Adrenal gland (tissue), 12 donors: ENCODE measurements around the gene S100A13. TPM values are rescaled to one million over a fixed set of nuclear protein-coding genes. Genes with fewer than 3 reads are reported as not detected.
A peak's percentile ranks its signal among the peaks of the same experiment; 100 is the strongest.

Experiments used
- DNase-seq, 7 donors: peaks; one replicate each; pipeline ENCODE4 v3.0.0-alpha.2; 2019 to 2020
- H3K27ac ChIP-seq, 5 donors: fragments of 200-600 bp; sonication (generic) in 4 of 5; 1 replicate in 3 of 5; 2 replicates in 2 of 5; pipeline versions ENCODE4 v1.5.1 to v1.8.0; 2016 to 2020; ENCODE audit warnings: mild to moderate bottlenecking in 1 of 5
- H3K27me3 ChIP-seq: fragments of 200-600 bp; 2 replicates; pipeline ENCODE4 v1.8.0; 2021
- H3K36me3 ChIP-seq, 2 donors: fragments of 200-600 bp; replicated peaks in 1 of 2; 1 replicate in 1 of 2; 2 replicates in 1 of 2; pipeline versions ENCODE4 v1.5.1 to v1.8.0; 2018 to 2022
- H3K4me1 ChIP-seq, 2 donors: fragments of 200-600 bp; replicated peaks in 1 of 2; 1 replicate in 1 of 2; 2 replicates in 1 of 2; pipeline versions ENCODE4 v1.5.1 to v1.8.0; 2018 to 2021
- H3K4me3 ChIP-seq, 4 donors: fragments of 200-600 bp; sonication (generic) in 3 of 4; one replicate each; pipeline ENCODE4 v1.5.1; 2016 to 2018
- H3K9me3 ChIP-seq, 3 donors: fragments of 200-600 bp; sonication (generic) in 1 of 3; replicated peaks in 1 of 3; 1 replicate in 2 of 3; 2 replicates in 1 of 3; pipeline versions ENCODE4 v1.5.1 to v1.8.0; 2016 to 2021
- CTCF ChIP-seq, 6 experiments: fragments of 450-650 bp in 4 of 6; fragments of 200-600 bp in 2 of 6; sonication (generic) in 1 of 6; IDR thresholded peaks; 1 replicate in 5 of 6; 2 replicates in 1 of 6; pipeline versions ENCODE4 v1.5.1 to v1.8.0; 2016 to 2021; ENCODE audit warnings: antibody characterized with exemption in 6 of 6, mild to moderate bottlenecking in 2 of 6, moderate library complexity in 1 of 6
- POLR2A ChIP-seq, 2 donors: fragments of 450-650 bp; IDR thresholded peaks; one replicate each; pipeline ENCODE4 v1.6.1; 2017; ENCODE audit warnings: antibody characterized with exemption in 2 of 2, mild to moderate bottlenecking in 2 of 2, moderate library complexity in 1 of 2
- WGBS, 4 donors: extraction: QIAGEN DNeasy Blood & Tissue Kit in 2 of 4; methylation state at CpG; one replicate each; pipeline versions ENCODE4 v1.1.5 to v1.1.7; 2013 to 2017; 5-methylcytosine and 5-hydroxymethylcytosine counted together
- intact Hi-C, 2 donors: fragments of 100-400 bp; cut with DNase I; formaldehyde crosslinking; loops; one replicate each; pipeline versions ENCODE4 v1.14.1 to v1.15.0; 2022 to 2023
- polyA plus RNA-seq, 3 donors: library from polyadenylated mRNA; stranded (reverse); fragments of 200-250 nt in 2 of 3; fragments of 350-450 nt in 1 of 3; fragmentation: Illumina TruSeq in 1 of 3; extraction: RNeasy Lipid Tissue Mini Kit (QIAGEN cat#74804) in 1 of 3; gene quantifications; one replicate each; pipeline ENCODE4 v1.2.3, GENCODE V29; 2013 to 2014
- total RNA-seq, 9 donors: library from RNA; depleted of rRNA in 4 of 9; stranded (reverse); fragments of >200 nt in 4 of 9; fragments of 120-200 nt in 1 of 9; fragmentation: NEBNext Ultra II Directional in 1 of 9; extraction: Animal tissue kit (Norgen Biotek cat#: 25700) in 1 of 9; gene quantifications; one replicate each; pipeline versions ENCODE4 v1.1.0 to v1.2.4, GENCODE V29; 2013 to 2023
- donor health status: healthy with polysubstance abuse.
- donor health status: Bipolar disorder and iron deficiency.
- donor health status: DM: yes; HTN: yes; CAD: no.
- donor health status: DM: no; HTN: no; CAD: no.
- donor health status: DM: no; HTN: no; CAD: no.
- donor health status: DM: yes; HTN: yes; CAD: no.

S100A13 gene
- total and polyA plus RNA-seq, 12 donors, result 57.6 to 289 (median 168) TPM

DNA sequence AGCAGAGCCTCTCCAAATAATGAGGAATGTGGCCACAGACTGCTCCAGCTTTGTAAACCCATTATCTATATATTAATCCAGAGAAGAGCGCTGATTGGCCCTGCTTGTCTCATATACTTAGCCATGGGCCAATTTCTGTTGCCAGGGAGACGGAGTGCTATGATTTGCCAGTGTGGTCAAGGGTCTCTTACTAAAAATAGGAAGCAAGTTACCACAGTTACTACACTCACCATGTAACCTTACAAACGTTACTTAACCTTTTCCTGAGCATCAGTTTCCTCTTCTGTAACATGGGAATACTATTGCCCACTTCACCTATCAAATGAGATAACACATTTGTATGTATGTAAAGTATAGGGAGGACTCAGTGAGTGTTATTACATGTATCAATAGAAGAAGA, 54.0 kb downstream of the S100A13 start:
- Histone ChIP-seq H3K27ac (peak overlapping the region in 3 of 5 donors; percentile 48 to 68 (median 66)), H3K27me3 (no peaks in the 10 kb centered on the region), H3K9me3 (no peaks in the 10 kb centered on the region), H3K4me3 (no peak overlapping the region), H3K4me1 (peaks cover 7 to 18% of the 10 kb centered on the region in 2 donors), H3K36me3 (no peaks in the 10 kb centered on the region)
- DNase-seq, result no peak
- TF ChIP-seq CTCF (IDR thresholded peaks at IDR 0.05) (no peak), POLR2A (IDR thresholded peaks at IDR 0.05) (no peak)
- intact Hi-C loops, result loop anchor here (5.0 to 10.0 kb wide), 3 partner anchors 44 to 201 kb away; partner anchors contain the start of genes S100A14 (in 1 of the 2) and SLC27A3 (in 1 of the 2)
- 73 to 81% (median 81%) methylated on average over 3 of the region's 3 CpGs for whole genome bisulfite sequencing, 4 donors

- no peaks in the 10 kb centered on the region for H3K9me3 ChIP-seq
- peak; percentile 88 to 96 (median 94) for DNase-seq
- no peaks in the 10 kb centered on the region for H3K36me3 ChIP-seq
- H3K27me3 ChIP-seq, result no peaks in the 10 kb centered on the region
- intact Hi-C loops, result loop anchor here (5.0 to 10.0 kb wide), 3 partner anchors 45 to 202 kb away; partner anchors contain the start of genes S100A14 (in 1 of the 2) and SLC27A3 (in 1 of the 2)
- TF ChIP-seq POLR2A (IDR thresholded peaks at IDR 0.05) (peak in 1 of 2 donors; percentile 16), CTCF (IDR thresholded peaks at IDR 0.05) (peak; percentile 77 to 92 (median 90))
- H3K4me1 ChIP-seq, result peaks cover 12 to 23% of the 10 kb centered on the region in 2 donors
- 0 to 10% (median 7%) methylated on average over 3 of the region's 3 CpGs for WGBS, 4 donors
- H3K27ac ChIP-seq, result peak overlapping the region in 4 of 5 donors; percentile 35 to 68 (median 57)
- H3K4me3 ChIP-seq, result no peak overlapping the region
These were observed 54.7 kb downstream of the S100A13 start for GRCh38 chr1:153572569-153573015.

DNA sequence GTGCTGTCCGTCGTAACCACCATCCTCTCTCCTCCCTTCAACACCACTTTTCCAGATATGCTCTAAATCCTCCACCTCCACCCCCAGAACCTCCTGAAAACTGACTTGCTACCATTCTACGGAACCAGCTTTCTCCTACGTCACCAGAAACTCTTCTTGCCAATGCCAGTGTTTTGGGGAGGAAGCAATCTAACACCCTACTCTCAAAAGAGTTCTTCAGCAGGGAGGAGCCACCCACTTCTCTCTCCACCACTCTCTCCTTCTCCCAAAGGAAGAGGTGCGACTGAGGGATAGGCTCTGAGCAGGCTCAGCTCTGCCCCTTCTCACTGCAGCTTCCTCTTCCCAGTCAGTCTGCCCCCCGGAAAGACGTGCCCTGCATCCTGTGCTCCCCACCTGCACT, 55.6 kb downstream of the S100A13 start:
- intact Hi-C loops, result loop anchor here (5.0 to 10.0 kb wide), 3 partner anchors 46 to 203 kb away; partner anchors contain the start of genes S100A14 (in 1 of the 2) and SLC27A3 (in 1 of the 2)
- H3K4me1 ChIP-seq, result peaks cover 18 to 29% of the 10 kb centered on the region in 2 donors
- no peaks in the 10 kb centered on the region for H3K27me3 ChIP-seq
- no peak for DNase-seq
- no peaks in the 10 kb centered on the region for H3K9me3 ChIP-seq
- no peak overlapping the region for H3K27ac ChIP-seq
- H3K4me3 ChIP-seq, result no peak overlapping the region
- H3K36me3 ChIP-seq, result no peaks in the 10 kb centered on the region
- TF ChIP-seq CTCF (IDR thresholded peaks at IDR 0.05) (no peak), POLR2A (IDR thresholded peaks at IDR 0.05) (no peak)
- WGBS, 4 donors, result 63 to 70% (median 64%) methylated on average over 7 of the region's 7 CpGs

DNA sequence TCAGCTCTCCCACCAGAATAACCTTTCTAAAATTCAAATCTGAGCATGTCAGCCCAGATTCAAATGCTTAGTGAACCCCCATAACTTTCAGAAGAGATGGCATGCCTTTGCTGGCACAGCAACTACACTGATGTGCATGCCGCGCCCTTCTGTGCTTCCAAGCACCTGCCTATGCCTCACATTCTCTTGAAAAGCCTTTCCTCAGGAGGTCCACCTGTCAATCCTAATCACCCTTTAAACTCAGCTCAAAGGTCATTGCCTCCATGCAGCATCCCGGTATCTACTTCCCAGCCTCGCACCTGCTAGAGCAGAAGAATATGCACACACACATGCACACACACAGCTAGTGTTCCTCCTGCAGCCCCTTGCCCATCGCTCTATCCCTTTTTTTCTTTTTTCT, 56.4 kb downstream of the S100A13 start:
- H3K9me3 ChIP-seq, result no peaks in the 10 kb centered on the region
- no peaks in the 10 kb centered on the region for H3K27me3 ChIP-seq
- peaks cover 26 to 38% of the 10 kb centered on the region in 2 donors for H3K4me1 ChIP-seq
- H3K36me3 ChIP-seq, result no peaks in the 10 kb centered on the region
- H3K4me3 ChIP-seq, result no peak overlapping the region
- no peak for DNase-seq
- intact Hi-C loops, result loop anchor here (5.0 to 10.0 kb wide), 3 partner anchors 46 to 204 kb away; partner anchors contain the start of genes S100A14 (in 1 of the 2) and SLC27A3 (in 1 of the 2)
- TF ChIP-seq POLR2A (IDR thresholded peaks at IDR 0.05) (no peak), CTCF (IDR thresholded peaks at IDR 0.05) (no peak)
- no peak overlapping the region for H3K27ac ChIP-seq
- 83 to 90% (median 87%) methylated on average over 5 of the region's 5 CpGs for WGBS, 4 donors
